ENCODE measurements around the gene PROP1.
"Not testable (repeated sequence)": the region's sequence is repeated elsewhere in the genome, so short reads cannot be mapped to it uniquely, and the experiment has no call there.

GRCh38 chr5:177947912-177948311, 48.1 kb downstream of the PROP1 start:
- TF ChIP-seq CTCF (IDR thresholded peaks at IDR 0.05 in 4 of 5, conservative IDR thresholded peaks at IDR 0.05 in 1 of 5); POLR2A (IDR thresholded peaks at IDR 0.05): not testable (repeated sequence)
